ENCODE data around the gene PLCH2. TPM values are rescaled to one million over a fixed set of nuclear protein-coding genes. Genes with fewer than 3 reads are reported as not detected.

Gene PLCH2
- total and polyA plus RNA-seq, 12 donors: 0.06 to 0.51 (median 0.10) TPM; not detected in 2

DNA sequence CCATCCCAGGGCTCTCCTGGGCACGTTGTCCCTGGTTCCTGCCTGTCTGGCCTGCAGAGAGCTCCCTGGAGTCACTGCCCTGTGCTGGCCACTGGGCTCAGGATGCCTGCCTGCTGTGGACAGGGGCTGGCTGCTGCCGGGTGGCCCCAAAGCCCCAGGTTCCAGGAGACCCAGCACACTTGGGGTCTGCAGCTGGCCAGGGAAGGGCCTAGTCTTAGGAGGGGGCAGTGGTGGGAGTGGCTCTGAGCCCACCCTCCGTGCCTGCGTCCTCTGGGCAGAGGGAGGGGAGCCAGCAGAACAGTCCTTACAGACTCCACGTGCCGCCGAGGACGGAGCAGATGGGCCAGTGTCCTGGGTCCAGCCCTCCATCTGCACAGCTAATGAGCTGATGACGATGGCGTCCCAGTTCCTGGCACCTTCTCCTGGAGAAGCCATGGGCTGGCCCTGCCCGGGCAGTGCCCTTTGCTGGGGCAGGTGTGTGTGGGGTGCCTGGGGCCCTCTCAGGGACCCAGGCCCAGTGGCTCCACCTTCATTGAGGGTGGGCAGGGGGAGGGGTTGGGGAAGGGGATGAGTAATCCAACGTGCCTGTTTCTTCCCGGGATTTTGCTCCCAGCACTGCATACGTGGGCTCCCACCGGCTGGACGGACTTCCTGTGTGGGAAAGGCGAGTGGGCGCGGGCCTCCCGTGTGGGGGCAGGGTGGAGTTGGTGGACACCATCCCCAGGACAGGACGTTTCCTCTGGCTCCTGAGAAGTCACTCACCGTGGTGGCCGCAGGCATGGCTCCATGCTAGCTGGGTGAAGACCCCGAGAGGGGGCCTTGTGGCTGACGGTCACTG, 6.8 kb upstream of the PLCH2 start:
- ATAC-seq: no peak
- Histone ChIP-seq H3K27ac (no peak overlapping the region), H3K4me1 (peaks cover 0 to 4% (median 0%) of the 10 kb centered on the region in 9 donors), H3K4me3 (no peak overlapping the region), H3K9me3 (no peaks in the 10 kb centered on the region), H3K27me3 (peaks cover 26 to 94% (median 77%) of the 10 kb centered on the region in 7 donors), H3K36me3 (no peaks in the 10 kb centered on the region)
- DNase-seq: no peak
- 53 to 59% methylated on average over 24 to 25 of the region's 25 CpGs for WGBS, 2 donors
- TF ChIP-seq, protein P1, sequence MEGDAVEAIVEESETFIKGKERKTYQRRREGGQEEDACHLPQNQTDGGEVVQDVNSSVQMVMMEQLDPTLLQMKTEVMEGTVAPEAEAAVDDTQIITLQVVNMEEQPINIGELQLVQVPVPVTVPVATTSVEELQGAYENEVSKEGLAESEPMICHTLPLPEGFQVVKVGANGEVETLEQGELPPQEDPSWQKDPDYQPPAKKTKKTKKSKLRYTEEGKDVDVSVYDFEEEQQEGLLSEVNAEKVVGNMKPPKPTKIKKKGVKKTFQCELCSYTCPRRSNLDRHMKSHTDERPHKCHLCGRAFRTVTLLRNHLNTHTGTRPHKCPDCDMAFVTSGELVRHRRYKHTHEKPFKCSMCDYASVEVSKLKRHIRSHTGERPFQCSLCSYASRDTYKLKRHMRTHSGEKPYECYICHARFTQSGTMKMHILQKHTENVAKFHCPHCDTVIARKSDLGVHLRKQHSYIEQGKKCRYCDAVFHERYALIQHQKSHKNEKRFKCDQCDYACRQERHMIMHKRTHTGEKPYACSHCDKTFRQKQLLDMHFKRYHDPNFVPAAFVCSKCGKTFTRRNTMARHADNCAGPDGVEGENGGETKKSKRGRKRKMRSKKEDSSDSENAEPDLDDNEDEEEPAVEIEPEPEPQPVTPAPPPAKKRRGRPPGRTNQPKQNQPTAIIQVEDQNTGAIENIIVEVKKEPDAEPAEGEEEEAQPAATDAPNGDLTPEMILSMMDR (IDR thresholded peaks at IDR 0.05): no peak
- intact Hi-C loops (cut with DNase I): loop anchor here in 1 of 10 donors (10.0 kb wide), 1 partner anchor 75 kb away; no protein-coding TSS in a partner anchor

DNA sequence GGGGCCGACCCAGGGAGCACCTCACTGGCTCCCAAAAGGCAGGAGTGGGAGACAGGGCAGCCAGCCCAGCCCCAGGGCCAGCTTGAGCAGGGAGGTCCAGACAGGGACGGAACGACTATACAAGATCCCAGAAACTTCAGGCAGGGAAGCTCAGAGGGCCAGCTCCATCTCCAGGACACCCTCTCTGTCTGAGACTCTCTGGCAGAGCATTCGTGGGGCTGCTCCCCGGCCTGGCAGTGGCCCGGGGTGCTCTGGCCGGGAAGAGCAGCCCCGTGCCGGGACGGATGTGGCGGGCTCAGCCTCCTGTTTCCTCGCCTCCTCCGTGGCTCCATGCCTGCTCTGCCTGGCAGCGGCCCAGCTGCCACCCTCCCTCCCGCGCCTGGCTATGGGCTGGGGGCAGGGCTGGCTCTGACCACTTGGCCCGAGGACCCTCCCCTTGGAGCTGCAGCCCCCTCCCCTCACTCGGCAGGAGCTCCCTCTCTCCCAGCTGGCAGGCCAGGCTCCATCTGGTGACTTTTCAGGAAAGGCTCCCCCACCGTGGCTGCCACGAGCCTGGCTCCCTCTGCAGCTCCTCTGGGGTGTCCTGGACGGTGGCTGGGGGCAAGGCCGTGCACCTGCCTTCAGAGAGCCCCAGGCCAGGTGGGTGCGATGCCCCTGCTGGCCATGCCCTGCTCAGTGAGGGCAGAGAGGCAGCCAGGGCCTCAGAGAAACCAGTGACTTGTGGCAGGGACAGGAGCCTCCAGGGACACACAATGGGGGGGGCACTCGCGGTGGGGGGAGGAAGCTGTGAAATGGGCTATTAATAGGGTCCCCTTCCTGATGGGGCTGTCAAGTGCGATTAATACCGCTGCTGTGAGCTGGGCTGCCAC, 5.6 kb upstream of the PLCH2 start:
- DNase-seq (no peak), ATAC-seq (no peak)
- Histone ChIP-seq H3K36me3 (no peaks in the 10 kb centered on the region), H3K27me3 (peaks cover 25 to 87% (median 65%) of the 10 kb centered on the region in 7 donors), H3K4me1 (peaks cover 0 to 10% (median 0%) of the 10 kb centered on the region in 9 donors), H3K27ac (no peak overlapping the region), H3K9me3 (no peaks in the 10 kb centered on the region), H3K4me3 (no peak overlapping the region)
- WGBS, 2 donors: 38 to 48% methylated on average over 27 of the region's 27 CpGs
- TF ChIP-seq, protein P1 (IDR thresholded peaks at IDR 0.05): no peak
- intact Hi-C loops (cut with DNase I): no loop called here

DNA sequence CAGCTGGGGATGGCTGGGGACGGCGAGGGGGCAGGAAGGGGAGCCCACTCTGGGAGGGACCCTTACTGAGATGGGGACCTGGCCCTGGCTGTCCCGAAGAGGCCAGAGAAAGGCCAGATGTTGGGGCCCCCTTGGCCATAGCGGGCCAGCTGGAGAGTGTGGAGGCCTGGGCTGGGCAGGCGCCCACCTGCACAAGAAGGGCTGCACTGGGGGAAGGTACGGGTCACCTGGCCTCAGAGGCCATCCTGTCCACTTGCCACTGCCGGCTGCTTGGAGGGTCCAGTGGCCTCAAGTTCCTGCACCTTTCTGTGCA, 5.0 kb upstream of the PLCH2 start:
- no peaks in the 10 kb centered on the region for H3K9me3 ChIP-seq
- no peak overlapping the region for H3K4me3 ChIP-seq
- 71% methylated on average over 7 of the region's 7 CpGs for WGBS, 2 donors
- intact Hi-C loops (cut with DNase I): no loop called here
- DNase-seq: no peak
- peaks cover 0 to 10% (median 0%) of the 10 kb centered on the region in 9 donors for H3K4me1 ChIP-seq
- H3K27ac ChIP-seq: no peak overlapping the region
- TF ChIP-seq, protein P1 (IDR thresholded peaks at IDR 0.05): no peak
- H3K27me3 ChIP-seq: peaks cover 19 to 81% (median 59%) of the 10 kb centered on the region in 7 donors
- no peaks in the 10 kb centered on the region for H3K36me3 ChIP-seq
- no peak for ATAC-seq

DNA sequence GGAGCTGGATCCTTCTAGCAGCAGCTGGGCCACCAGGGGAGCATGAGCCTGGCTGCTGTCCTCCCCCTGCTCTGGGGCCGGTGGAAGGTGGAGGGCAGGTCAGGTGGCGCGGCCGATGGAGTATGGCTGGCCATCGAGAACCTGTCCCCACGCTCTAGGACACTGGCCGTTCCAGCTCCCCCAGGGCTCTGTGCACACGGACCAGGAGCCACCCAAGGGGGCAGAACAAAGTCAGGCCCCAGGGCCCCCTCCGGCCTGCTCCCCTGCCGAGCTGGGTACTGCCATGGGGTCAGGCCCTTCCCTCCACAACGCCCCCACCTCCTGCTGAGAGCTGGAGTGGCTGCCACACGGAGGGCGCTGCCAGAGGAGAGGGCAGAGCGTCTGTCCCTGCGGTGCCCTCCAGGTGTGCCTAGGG, 4.5 kb upstream of the PLCH2 start:
- H3K4me3 ChIP-seq: no peak overlapping the region
- DNase-seq (no peak), ATAC-seq (no peak)
- 75 to 78% methylated on average over 15 of the region's 15 CpGs for WGBS, 2 donors
- TF ChIP-seq, protein P1 (IDR thresholded peaks at IDR 0.05): no peak
- H3K36me3 ChIP-seq: no peaks in the 10 kb centered on the region
- intact Hi-C loops (cut with DNase I): no loop called here
- H3K27ac ChIP-seq: no peak overlapping the region
- H3K27me3 ChIP-seq: peaks cover 14 to 76% (median 54%) of the 10 kb centered on the region in 7 donors
- H3K4me1 ChIP-seq: peaks cover 0 to 10% (median 0%) of the 10 kb centered on the region in 9 donors
- no peaks in the 10 kb centered on the region for H3K9me3 ChIP-seq
